LNCAP (cell line): ENCODE data around the gene HDAC8.

Experiments used
- CTCF ChIP-seq: fragments of 450-650 bp; IDR thresholded peaks from 2 replicates; pipeline ENCODE4 v1.5.1; 2017; ENCODE audit warnings: mild to moderate bottlenecking

The HDAC8 gene

GRCh38 chrX:72306851-72307645 lies 265.6 kb downstream of the HDAC8 start:
- no peak for TF ChIP-seq CTCF

- TF ChIP-seq CTCF: no peak
These were observed 266.4 kb downstream of the HDAC8 start for GRCh38 chrX:72306085-72306801.

GRCh38 chrX:72305286-72306084 lies 267.2 kb downstream of the HDAC8 start, which contains the start of gene CITED1:
Gene CITED1, minus strand, starts transcription at chrX:72305914. Its CDS starts 3,045 bp downstream, at chrX:72302869.
- no peak for TF ChIP-seq CTCF

GRCh38 chrX:72304877-72305276 lies 267.8 kb downstream of the HDAC8 start:
- no peak for TF ChIP-seq CTCF

GRCh38 chrX:72301781-72302180 lies 270.9 kb downstream of the HDAC8 start:
- no peak for TF ChIP-seq CTCF

GRCh38 chrX:72299891-72300630 lies 272.6 kb downstream of the HDAC8 start:
- peak; percentile 32; the same call in 1 of the 2 replicates for TF ChIP-seq CTCF
